Heart right ventricle (tissue), 16 donors: ENCODE data around the gene NOTCH4. TPM values are rescaled to one million over a fixed set of nuclear protein-coding genes. Genes with fewer than 3 reads are reported as not detected.

Experiments
- ATAC-seq, 8 donors: fragments of 200-7000 bp; cut with Tn5 transposase; one replicate each; pipeline ENCODE4 v1.9.1; 2020; ENCODE audit warnings: mild to moderate bottlenecking in 8 of 8, moderate library complexity in 8 of 8, moderate number of reproducible peaks in 1 of 8
- DNase-seq, 2 donors: peaks; one replicate each; pipeline ENCODE4 v3.0.0-alpha.2; 2020
- H3K27ac ChIP-seq, 10 donors: fragments of 200-600 bp; sonication (generic) in 2 of 10; one replicate each; pipeline versions ENCODE4 v1.5.0 to v1.8.0; 2020 to 2022; ENCODE audit warnings: mild to moderate bottlenecking in 3 of 10
- H3K27me3 ChIP-seq, 7 donors: fragments of 200-600 bp; one replicate each; pipeline ENCODE4 v1.8.0; 2021 to 2022; ENCODE audit warnings: mild to moderate bottlenecking in 2 of 7
- H3K36me3 ChIP-seq, 9 donors: fragments of 200-600 bp; sonication (generic) in 1 of 9; one replicate each; pipeline versions ENCODE4 v1.5.0 to v1.8.0; 2020 to 2022; ENCODE audit warnings: mild to moderate bottlenecking in 2 of 9
- H3K4me1 ChIP-seq, 9 donors: fragments of 200-600 bp; sonication (generic) in 1 of 9; one replicate each; pipeline versions ENCODE4 v1.5.0 to v1.8.0; 2020 to 2022; ENCODE audit warnings: mild to moderate bottlenecking in 4 of 9
- H3K4me3 ChIP-seq, 10 donors: fragments of 200-600 bp; sonication (generic) in 2 of 10; one replicate each; pipeline versions ENCODE4 v1.5.0 to v1.8.0; 2020 to 2022; ENCODE audit warnings: mild to moderate bottlenecking in 7 of 10, moderate library complexity in 2 of 10
- H3K9me3 ChIP-seq, 11 donors: fragments of 200-600 bp in 10 of 11; sonication (generic) in 2 of 11; one replicate each; pipeline versions ENCODE4 v1.5.0 to v1.8.0; 2013 to 2022; ENCODE audit warnings: mild to moderate bottlenecking in 2 of 11, control low read depth in 1 of 11, moderate library complexity in 1 of 11
- CTCF ChIP-seq, 9 donors: fragments of 200-600 bp; sonication (generic) in 2 of 9; IDR thresholded peaks; one replicate each; pipeline versions ENCODE4 v1.5.0 to v1.8.0; 2021 to 2022; ENCODE audit warnings: antibody characterized with exemption in 9 of 9, mild to moderate bottlenecking in 5 of 9, moderate library complexity in 1 of 9
- WGBS, 2 donors: extraction: QIAGEN DNeasy Blood & Tissue Kit; methylation state at CpG; one replicate each; pipeline ENCODE4 v1.1.7; 2013; ENCODE audit warnings: inconsistent platforms in 1 of 2; 5-methylcytosine and 5-hydroxymethylcytosine counted together
- intact Hi-C, 10 donors: fragments of 100-400 bp; cut with DNase I; formaldehyde crosslinking; loops; one replicate each; pipeline versions ENCODE4 v1.11.1 to v1.14.2; 2022
- polyA plus RNA-seq, 2 donors: library from polyadenylated mRNA; stranded (reverse); fragments of 200-250 nt; gene quantifications; one replicate each; pipeline ENCODE4 v1.2.3, GENCODE V29; 2013
- total RNA-seq, 10 donors: library from RNA; stranded (reverse); fragmentation: NEBNext Ultra II Directional in 3 of 10; extraction: Animal tissue kit (Norgen Biotek cat#: 25700) in 3 of 10; gene quantifications; one replicate each; pipeline versions ENCODE4 v1.2.1 to v1.2.4, GENCODE V29; 2021 to 2023
- donor health status: Arrhythmogenic right ventricular cardiomyopathy.
- donor health status: ischemic (EF 13 %, LVEDD 7.1; RV severe dilation, severe dysfunction).
- donor health status: healthy with polysubstance abuse.
- donor health status: DM: no; HTN: yes; CAD: no.
- donor health status: DM: no; HTN: no; CAD: no.
- donor health status: ischemic (EF 25% LVEDD 6.9; RV normal size, moderate dysfunction).
- donor health status: ischemic (EF 25% LVEDD 5.7; RV mildly dilated, moderate dysfunction).
- donor health status: healthy.
- donor health status: DM: yes; HTN: yes; CAD: no.
- donor health status: Ischemic cardiomyopathy.
- donor health status: ischemic (EF 35%, LVEDD 5.7; RV mildly dilated, moderate dysfunction).
- donor health status: nonischemic (EF 11% LVEDD 7.7; RV severe dilation, severe dysfunction).
- donor health status: DM: yes; HTN: yes; CAD: no.
- donor health status: PGD.
- donor health status: ischemic (EF 29% LVEDD 5.4; RV normal size, mild dysfunction).
- donor health status: nonischemic (EF 23%, LVEDD 6.1; RV moderate dilation, normal function).

The NOTCH4 gene
- total and polyA plus RNA-seq, 12 donors: 17.4 to 123 (median 23.9) TPM

- DNase-seq (no peak), ATAC-seq (no peak)
- Histone ChIP-seq H3K27me3 (peaks cover 0 to 81% (median 8%) of the 10 kb centered on the region in 7 donors), H3K4me3 (peak overlapping the region in 1 of 10 donors; percentile 10), H3K9me3 (no peaks in the 10 kb centered on the region), H3K4me1 (peaks cover 6 to 46% (median 25%) of the 10 kb centered on the region in 9 donors), H3K36me3 (peaks cover 0 to 9% (median 0%) of the 10 kb centered on the region in 9 donors), H3K27ac (no peak overlapping the region)
- TF ChIP-seq CTCF (IDR thresholded peaks at IDR 0.05): no peak
- intact Hi-C loops: loop anchor here in 2 of 10 donors (5.0 kb wide), 1 partner anchor 33 kb away; no protein-coding TSS in a partner anchor
- 35 to 45% methylated on average over 48 to 55 of the region's 55 CpGs for WGBS, 2 donors
Measured at GRCh38 chr6:32149932-32150870, 73.7 kb downstream of the NOTCH4 start.

GRCh38 chr6:32149092-32149755 is 74.6 kb downstream of the NOTCH4 start:
- Histone ChIP-seq H3K4me3 (peak overlapping the region in 8 of 10 donors; percentile 14 to 40 (median 26)), H3K4me1 (peaks cover 0 to 38% (median 16%) of the 10 kb centered on the region in 9 donors), H3K27ac (no peak overlapping the region), H3K27me3 (peaks cover 0 to 72% (median 8%) of the 10 kb centered on the region in 7 donors), H3K9me3 (no peaks in the 10 kb centered on the region), H3K36me3 (peaks cover 0 to 9% (median 0%) of the 10 kb centered on the region in 9 donors)
- TF ChIP-seq CTCF (IDR thresholded peaks at IDR 0.05): peak in 1 of 9 donors; percentile 2
- DNase-seq (no peak), ATAC-seq (no peak)
- intact Hi-C loops: no loop called here
- 41 to 49% methylated on average over 43 to 47 of the region's 47 CpGs for WGBS, 2 donors

- Histone ChIP-seq H3K4me3 (peak overlapping the region in 8 of 10 donors; percentile 14 to 40 (median 26)), H3K27ac (no peak overlapping the region), H3K9me3 (no peaks in the 10 kb centered on the region), H3K4me1 (peaks cover 0 to 31% (median 15%) of the 10 kb centered on the region in 9 donors), H3K36me3 (peaks cover 0 to 9% (median 0%) of the 10 kb centered on the region in 9 donors), H3K27me3 (peaks cover 0 to 66% (median 8%) of the 10 kb centered on the region in 7 donors)
- WGBS, 2 donors: 17 to 29% methylated on average over 39 of the region's 39 CpGs
- intact Hi-C loops: no loop called here
- peak in 5 of 8 donors; percentile 16 to 70 (median 26) for ATAC-seq
- peak in 3 of 9 donors; percentile 14 to 21 (median 20) for TF ChIP-seq CTCF (IDR thresholded peaks at IDR 0.05)
- DNase-seq: peak; percentile 53 to 64
Measured at GRCh38 chr6:32148289-32149091, 75.4 kb downstream of the NOTCH4 start.
